HG03558 (cell line): ENCODE data around the gene WDR33.

Experiments
- ATAC-seq: cut with Tn5 transposase; IDR thresholded peaks from one replicate; pipeline ENCODE4 v1.9.1; 2021; ENCODE audit warnings: moderate number of reproducible peaks; ENCODE audit not compliant: unreplicated experiment; ENCODE audit errors: extremely low read depth

Gene WDR33

DNA sequence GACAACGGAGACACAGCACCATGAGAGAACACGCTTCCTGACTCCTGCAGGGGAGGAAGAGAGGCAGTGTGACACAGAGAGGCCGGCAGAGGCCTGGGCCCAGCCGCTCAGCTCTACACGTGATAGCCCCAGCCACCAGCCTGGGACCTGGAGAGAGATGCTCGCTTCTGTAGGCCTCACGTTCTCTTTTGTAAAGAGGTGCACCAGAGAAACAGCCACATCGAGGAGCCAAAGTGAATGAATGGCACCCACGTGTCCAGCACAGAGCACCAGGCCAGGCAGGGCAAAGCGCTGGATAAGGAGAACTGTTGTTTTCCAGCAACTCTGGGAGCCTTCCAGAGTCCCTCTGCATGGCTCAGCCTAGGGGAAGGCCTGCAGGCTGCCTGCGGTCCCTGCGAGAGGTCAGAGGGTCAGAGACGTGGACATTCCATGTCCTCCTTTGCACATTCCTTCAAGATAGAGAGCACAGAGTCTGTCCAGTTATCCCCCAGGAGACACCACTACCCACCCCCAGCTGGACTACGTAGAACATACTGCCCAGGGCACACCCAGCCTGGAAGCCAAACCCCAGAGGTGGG is 149.8 kb downstream of the WDR33 start:
- no peak for ATAC-seq

DNA sequence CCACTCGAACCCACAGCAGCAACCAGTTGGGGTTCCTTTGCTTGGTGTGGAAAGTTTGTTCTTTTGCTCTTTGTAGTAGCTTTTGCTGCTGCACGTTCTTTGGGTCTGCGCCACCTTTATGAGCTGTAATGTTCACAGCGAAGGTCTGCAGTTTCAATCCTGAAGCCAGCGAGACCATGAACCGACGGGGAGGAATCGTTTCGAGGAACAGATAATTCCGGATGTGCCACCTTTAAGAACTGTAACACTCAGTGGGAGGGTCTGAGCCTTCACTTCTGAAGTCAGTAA is 150.7 kb downstream of the WDR33 start:
- no peak for ATAC-seq

DNA sequence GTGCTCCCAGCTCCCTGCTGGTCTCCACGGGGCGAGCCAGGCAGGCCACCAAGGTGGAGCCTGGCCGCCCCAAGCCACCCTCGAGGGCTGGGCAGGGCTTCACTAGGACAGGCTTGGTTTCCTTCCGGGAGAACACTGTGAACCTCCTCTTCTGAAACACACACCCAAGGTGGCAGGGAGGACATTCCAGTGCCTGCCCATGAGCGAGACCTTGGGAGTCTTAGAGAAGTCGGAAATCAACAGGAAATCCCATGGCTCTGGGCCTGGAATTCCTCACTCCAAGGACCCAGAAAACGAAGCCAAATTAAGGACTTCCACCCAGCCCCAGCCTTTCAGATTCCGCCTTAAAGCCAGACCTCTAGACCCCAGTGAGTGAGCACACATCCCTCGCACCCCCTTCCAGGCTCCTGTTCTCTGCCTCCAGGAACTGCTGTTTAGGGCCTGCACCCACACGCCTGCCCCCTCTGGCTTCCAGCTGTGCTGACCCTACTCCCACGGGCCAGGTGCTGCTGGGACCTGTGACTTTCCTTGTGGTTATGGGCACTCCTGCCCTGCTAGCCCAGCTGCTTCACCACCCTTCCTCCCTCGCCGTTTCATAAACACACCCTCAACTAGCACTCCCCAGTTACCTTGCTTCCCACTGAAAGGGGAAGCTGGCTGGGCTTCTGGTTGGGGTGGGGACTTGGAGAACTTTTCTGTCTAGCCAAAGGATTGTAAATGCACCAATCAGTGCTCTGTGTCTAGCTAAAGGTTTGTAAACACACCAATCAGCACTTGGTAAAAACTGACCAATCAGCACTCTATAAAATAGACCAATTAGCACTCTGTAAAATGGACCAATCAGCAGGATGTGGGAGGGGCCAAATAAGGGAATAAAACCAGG is 151.3 kb downstream of the WDR33 start:
- no peak for ATAC-seq

DNA sequence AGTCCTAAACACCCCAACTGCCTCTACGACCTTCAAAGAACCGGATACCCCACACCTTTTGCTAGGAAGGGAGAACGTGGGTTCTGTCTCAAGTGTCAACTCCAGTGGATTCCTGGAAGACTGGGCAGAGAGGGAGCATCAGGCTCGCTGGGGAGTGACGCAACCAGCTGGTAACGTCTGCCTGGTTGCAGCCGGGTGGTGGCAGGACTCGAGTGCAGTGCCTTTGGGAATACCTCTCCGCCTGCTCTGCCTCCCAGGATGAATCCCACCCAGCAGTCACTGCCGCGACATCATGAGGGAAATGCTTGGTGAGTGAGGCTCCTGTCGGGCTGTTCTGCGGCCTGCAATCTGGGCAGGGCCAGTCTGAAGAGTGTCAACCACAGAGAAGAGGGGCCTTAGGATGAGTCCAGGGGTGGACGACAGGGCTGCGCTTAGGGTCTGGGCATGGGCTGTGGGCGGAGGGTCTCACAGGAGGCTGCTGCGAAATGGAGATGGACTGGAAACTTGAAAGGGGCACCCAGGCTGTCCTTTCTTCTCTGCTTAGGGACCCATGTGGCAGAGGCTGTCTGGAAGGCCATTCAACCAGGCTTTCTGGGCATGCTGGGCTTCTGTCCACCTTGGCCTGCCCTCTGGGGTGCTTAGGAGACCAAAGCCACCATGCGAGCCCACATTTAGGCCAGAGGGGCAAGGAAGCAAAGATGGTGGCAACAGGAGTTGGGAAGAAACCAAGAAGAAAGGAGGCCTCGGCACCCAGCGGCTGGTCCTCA is 152.1 kb downstream of the WDR33 start:
- ATAC-seq, result no peak

GRCh38 chr2:127658146-127658545 is 152.8 kb downstream of the WDR33 start:
- ATAC-seq, result no peak

DNA sequence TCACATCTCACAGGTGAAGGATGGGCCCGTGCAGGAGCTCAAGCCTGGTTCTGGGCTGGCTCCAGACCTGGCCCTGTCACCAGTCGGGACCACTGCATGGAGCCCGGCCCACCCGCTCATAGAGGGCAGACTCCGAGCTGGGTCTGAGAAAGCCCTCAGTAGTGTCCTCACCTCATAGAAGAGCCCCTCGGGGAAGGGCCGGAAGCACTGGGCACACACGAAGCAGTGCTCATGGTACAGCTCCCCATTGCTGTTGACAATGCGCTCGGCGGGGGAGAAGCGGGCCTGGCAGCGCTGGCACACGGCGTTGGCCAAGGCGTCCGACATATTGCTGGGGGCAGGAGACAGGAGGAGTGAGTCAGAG is 153.8 kb downstream of the WDR33 start:
- ATAC-seq, result no peak

DNA sequence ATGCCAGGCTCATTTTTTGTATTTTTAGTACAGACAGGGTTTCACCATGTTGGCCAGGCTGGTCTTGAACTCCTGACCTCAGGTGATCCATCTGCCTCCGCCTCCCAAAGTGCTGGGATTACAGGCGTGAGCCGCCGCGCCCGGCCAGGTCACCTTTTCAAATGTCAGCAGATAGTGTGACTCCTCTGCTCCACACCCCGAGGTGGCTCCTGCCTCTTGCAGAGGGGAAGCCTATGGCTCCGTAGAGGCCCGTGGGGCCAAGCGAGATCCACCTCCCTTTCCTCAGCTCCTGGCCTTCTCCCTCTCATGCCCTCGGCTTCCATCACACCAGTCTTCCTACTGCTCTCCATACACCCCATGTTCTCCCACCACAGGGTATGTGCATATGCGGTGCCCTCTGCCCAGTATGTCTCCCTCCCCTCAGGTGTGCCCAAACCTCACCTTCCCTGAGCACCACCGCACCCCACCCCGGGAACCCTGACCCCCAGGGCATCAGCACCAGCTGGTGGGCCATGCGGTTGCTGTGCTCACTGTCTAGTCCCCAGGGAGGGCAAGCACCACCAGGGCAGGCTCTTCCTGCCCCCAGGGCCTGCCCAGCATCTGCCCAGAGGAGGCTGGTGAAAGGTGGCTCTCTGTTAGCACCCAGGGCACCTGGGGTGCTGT is 154.3 kb downstream of the WDR33 start:
- no peak for ATAC-seq

GRCh38 chr2:127655209-127656073 is 155.5 kb downstream of the WDR33 start:
- no peak for ATAC-seq

DNA sequence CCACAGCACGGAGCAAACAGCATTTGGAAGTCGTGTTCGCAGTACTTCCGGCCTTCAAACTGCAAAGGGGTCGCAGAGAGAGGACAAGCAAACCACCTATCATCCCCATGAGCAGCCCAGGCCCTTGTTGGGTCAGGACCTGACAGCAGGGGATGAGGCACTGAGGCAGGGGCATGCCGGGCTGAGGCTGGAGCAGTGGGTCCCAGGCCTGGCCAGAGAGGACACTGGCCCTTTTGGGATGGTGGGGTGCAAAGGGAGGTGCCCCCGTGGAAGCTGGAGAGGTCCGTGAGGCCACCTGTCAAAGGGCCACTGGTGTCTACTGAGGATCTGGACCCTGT is 156.2 kb downstream of the WDR33 start:
- ATAC-seq, result no peak

GRCh38 chr2:127654084-127654837 is 156.7 kb downstream of the WDR33 start:
- no peak for ATAC-seq

- no peak for ATAC-seq
Measured at GRCh38 chr2:127653421-127654083, 157.4 kb downstream of the WDR33 start.

- no peak for ATAC-seq
Measured at GRCh38 chr2:127652786-127653357, 158.1 kb downstream of the WDR33 start.

GRCh38 chr2:127651971-127652550 is 158.9 kb downstream of the WDR33 start:
- no peak for ATAC-seq

DNA sequence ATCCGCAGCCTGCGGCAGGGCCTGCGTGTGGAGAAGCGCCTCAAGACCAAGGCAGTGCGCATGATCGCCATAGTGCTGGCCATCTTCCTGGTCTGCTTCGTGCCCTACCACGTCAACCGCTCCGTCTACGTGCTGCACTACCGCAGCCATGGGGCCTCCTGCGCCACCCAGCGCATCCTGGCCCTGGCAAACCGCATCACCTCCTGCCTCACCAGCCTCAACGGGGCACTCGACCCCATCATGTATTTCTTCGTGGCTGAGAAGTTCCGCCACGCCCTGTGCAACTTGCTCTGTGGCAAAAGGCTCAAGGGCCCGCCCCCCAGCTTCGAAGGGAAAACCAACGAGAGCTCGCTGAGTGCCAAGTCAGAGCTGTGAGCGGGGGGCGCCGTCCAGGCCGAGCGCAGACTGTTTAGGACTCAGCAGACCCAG is 159.6 kb downstream of the WDR33 start:
- ATAC-seq, result no peak
